GM18526 (cell line): Measurements from ENCODE around the gene USP6NL.

Experiments
- POLR2A ChIP-seq: IDR thresholded peaks from 3 replicates; pipeline ENCODE4 v1.6.1; 2011; ENCODE audit not compliant: insufficient read length; ENCODE audit errors: extremely low read depth

Gene USP6NL

GRCh38 chr10:11499425-11500071 is 111.9 kb downstream of the USP6NL start:
- TF ChIP-seq POLR2A: no peak

- TF ChIP-seq POLR2A: no peak
These were observed 113.1 kb downstream of the USP6NL start for GRCh38 chr10:11498399-11498798.

DNA sequence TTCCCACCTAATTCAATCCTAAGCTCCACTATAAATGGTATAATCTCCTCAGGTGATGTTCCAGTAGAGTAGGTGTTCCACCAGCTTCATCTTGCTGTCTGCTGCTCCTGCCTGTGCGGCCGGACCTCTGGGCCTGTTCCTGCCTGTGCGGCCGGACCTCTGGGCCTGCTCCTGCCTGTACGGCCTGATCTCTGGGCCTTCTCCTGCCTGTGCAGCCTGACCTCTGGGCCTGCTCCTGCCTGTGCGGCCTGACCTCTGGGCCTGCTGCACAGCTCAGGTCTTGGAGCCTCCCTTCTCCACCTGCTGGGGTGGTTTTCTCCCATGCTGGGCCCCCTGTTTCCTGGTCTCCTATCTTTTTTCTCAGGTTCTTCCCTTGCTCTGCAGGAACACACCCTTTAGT is 117.8 kb downstream of the USP6NL start:
- no peak for TF ChIP-seq POLR2A

- no peak for TF ChIP-seq POLR2A
These were observed 120.4 kb downstream of the USP6NL start for GRCh38 chr10:11491087-11491486.

- no peak for TF ChIP-seq POLR2A
These were observed 121.9 kb downstream of the USP6NL start for GRCh38 chr10:11489591-11489990.

- TF ChIP-seq POLR2A: no peak
These were observed 123.3 kb downstream of the USP6NL start for GRCh38 chr10:11488126-11488525.

- no peak for TF ChIP-seq POLR2A
These were observed 128.0 kb downstream of the USP6NL start for GRCh38 chr10:11483201-11484148.

GRCh38 chr10:11482306-11482705 is 129.1 kb downstream of the USP6NL start:
- no peak for TF ChIP-seq POLR2A

DNA sequence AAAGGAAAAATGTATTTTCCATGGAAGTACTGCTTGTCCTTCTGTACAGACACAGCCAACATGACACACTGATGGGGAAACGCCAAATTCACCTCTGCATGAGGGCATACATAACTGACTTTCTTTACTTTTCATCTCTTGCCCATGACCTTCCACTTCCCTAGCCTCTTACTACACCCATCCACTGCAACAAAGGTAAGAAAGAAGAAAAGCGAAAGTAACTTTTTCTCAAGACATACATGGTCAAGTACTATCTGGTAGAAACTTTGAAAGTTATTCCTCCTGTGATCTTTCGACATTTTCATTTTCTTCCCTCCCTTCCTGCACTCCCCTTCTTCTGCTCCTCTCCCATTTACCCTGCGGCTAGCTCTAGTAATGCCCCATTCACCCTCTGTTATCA is 130.8 kb downstream of the USP6NL start:
- TF ChIP-seq POLR2A: no peak

- no peak for TF ChIP-seq POLR2A
These were observed 132.2 kb downstream of the USP6NL start for GRCh38 chr10:11479300-11479699.

DNA sequence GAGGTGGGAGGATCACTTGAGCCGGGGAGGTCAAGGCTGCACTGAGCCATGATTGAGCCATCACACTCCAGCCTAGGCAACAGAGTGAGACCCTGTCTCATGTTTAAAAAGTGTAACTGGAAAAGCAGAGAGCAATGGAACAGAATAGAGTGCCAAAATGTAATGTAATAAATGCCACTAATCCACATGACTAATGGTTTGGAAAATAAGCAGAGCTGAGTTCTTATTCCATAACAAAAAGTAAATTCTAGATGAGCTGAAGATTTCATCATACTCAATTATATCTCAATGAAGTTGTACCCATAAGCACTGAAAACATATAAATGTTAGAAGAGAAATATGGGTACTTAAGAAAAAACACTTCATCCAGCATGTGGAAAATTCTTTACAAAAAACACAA is 132.6 kb downstream of the USP6NL start:
- TF ChIP-seq POLR2A: no peak

GRCh38 chr10:11475831-11476434 is 135.5 kb downstream of the USP6NL start:
- TF ChIP-seq POLR2A: no peak

- TF ChIP-seq POLR2A: no peak
These were observed 138.2 kb downstream of the USP6NL start for GRCh38 chr10:11473128-11473760.

DNA sequence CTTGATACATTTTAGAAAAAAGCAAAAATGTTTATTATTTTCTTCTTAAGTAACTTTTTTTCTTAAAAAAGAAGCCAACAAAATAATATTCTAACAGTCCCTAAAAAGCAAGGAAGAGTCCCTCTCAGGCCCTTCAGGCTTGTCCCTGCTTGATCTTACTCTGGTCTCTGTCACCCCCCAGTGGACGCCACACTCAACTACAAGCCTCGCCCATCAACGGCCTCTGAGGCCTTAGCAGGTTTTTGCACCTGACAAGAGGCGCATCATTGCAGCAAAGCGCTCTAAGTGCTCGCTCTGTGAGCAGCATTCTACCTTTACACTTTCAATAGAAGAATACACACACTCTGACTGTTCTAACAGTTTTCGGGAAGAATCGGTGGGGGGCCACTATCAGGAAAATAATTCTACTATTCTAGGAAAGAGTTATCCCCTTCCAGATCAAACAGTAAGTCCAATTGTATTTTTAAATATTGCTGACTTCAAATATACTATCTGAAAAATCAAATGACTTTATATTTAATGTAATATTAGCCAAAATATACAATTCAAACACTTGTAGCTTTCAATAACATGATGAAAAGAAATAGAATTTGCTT is 139.2 kb downstream of the USP6NL start:
- TF ChIP-seq POLR2A: no peak
